ENCODE results near the gene CNOT2. TPM values are rescaled to one million over a fixed set of nuclear protein-coding genes. Genes with fewer than 3 reads are reported as not detected.

The CNOT2 gene
- total RNA-seq, 1 donor: 153 TPM

GRCh38 chr12:70364695-70365397, 121.6 kb downstream of the CNOT2 start:
- no peak overlapping the region for H3K27ac ChIP-seq (ENCODE audit: low read depth, low read length)
- H3K36me3 ChIP-seq (ENCODE audit: insufficient read depth, low read length): no peaks in the 10 kb centered on the region
- no peak overlapping the region for H2AFZ ChIP-seq (ENCODE audit: low read length)
- no peak for TF ChIP-seq CTCF (IDR thresholded peaks at IDR 0.05; ENCODE audit: extremely low read depth, low read depth, low read length)
- H3K27me3 ChIP-seq (ENCODE audit: insufficient read depth, low read length): peaks cover 54% of the 10 kb centered on the region
- DNase-seq (ENCODE audit: insufficient read length, low spot score, missing footprints): peak; percentile 66
- H3K9me3 ChIP-seq (ENCODE audit: low read depth, low read length): no peaks in the 10 kb centered on the region
- peak overlapping the region; percentile 77 for H3K4me2 ChIP-seq (ENCODE audit: insufficient read depth, low read length)
- peaks cover 15% of the 10 kb centered on the region for H3K4me1 ChIP-seq (ENCODE audit: insufficient read depth, low read length)
- no peaks in the 10 kb centered on the region for H3K79me2 ChIP-seq (ENCODE audit: insufficient read depth, low read length)
- H4K20me1 ChIP-seq (ENCODE audit: insufficient read depth, low read length): no peaks in the 10 kb centered on the region
- H3K4me3 ChIP-seq (ENCODE audit: insufficient read depth, low read length): peak overlapping the region; percentile 65

GRCh38 chr12:70365398-70365647, 122.1 kb downstream of the CNOT2 start:
- Histone ChIP-seq H3K4me1 (ENCODE audit: insufficient read depth, low read length) (peaks cover 15% of the 10 kb centered on the region), H3K79me2 (ENCODE audit: insufficient read depth, low read length) (no peaks in the 10 kb centered on the region), H4K20me1 (ENCODE audit: insufficient read depth, low read length) (no peaks in the 10 kb centered on the region), H2AFZ (ENCODE audit: low read length) (peak overlapping the region; percentile 9), H3K36me3 (ENCODE audit: insufficient read depth, low read length) (no peaks in the 10 kb centered on the region), H3K4me3 (ENCODE audit: insufficient read depth, low read length) (peak overlapping the region; percentile 65), H3K27ac (ENCODE audit: low read depth, low read length) (no peak overlapping the region), H3K27me3 (ENCODE audit: insufficient read depth, low read length) (peaks cover 54% of the 10 kb centered on the region), H3K9me3 (ENCODE audit: low read depth, low read length) (no peaks in the 10 kb centered on the region), H3K4me2 (ENCODE audit: insufficient read depth, low read length) (peak overlapping the region; percentile 77)
- no peak for DNase-seq (ENCODE audit: insufficient read length, low spot score, missing footprints)
- TF ChIP-seq CTCF (IDR thresholded peaks at IDR 0.05; ENCODE audit: extremely low read depth, low read depth, low read length): no peak

- peak; percentile 88 for DNase-seq (ENCODE audit: insufficient read length, low spot score, missing footprints)
- peaks cover 54% of the 10 kb centered on the region for H3K27me3 ChIP-seq (ENCODE audit: insufficient read depth, low read length)
Observed at GRCh38 chr12:70365648-70366518, 122.7 kb downstream of the CNOT2 start, which contains the start of gene KCNMB4. TSS of gene KCNMB4 (plus strand) at chr12:70366290. CDS start at chr12:70366735, 445 bp downstream.

More at GRCh38 chr12:70365648-70366518, 122.7 kb downstream of the CNOT2 start, which contains the start of gene KCNMB4:
- no peaks in the 10 kb centered on the region for H3K79me2 ChIP-seq (ENCODE audit: insufficient read depth, low read length)
- H3K27ac ChIP-seq (ENCODE audit: low read depth, low read length): no peak within 1 kb of the TSS
- TF ChIP-seq CTCF (IDR thresholded peaks at IDR 0.05; ENCODE audit: extremely low read depth, low read depth, low read length): no peak
- H3K9me3 ChIP-seq (ENCODE audit: low read depth, low read length): no peaks in the 10 kb centered on the region
- H3K4me2 ChIP-seq (ENCODE audit: insufficient read depth, low read length): peak within 1 kb of the TSS; percentile 77
- peak within 1 kb of the TSS; percentile 76 for H2AFZ ChIP-seq (ENCODE audit: low read length)
- H3K4me3 ChIP-seq (ENCODE audit: insufficient read depth, low read length): peak within 1 kb of the TSS; percentile 66
- H3K4me1 ChIP-seq (ENCODE audit: insufficient read depth, low read length): peaks cover 15% of the 10 kb centered on the region
- no peaks in the 10 kb centered on the region for H4K20me1 ChIP-seq (ENCODE audit: insufficient read depth, low read length)
- H3K36me3 ChIP-seq (ENCODE audit: insufficient read depth, low read length): no peaks in the 10 kb centered on the region

Measured in osteoblast (primary cell).